Hypothalamus (tissue), 51 donors: Measurements from ENCODE around the gene DUSP19.

Source experiments
- DNase-seq, 51 donors: peaks; one replicate each; lab custom pipeline; 2025; lab: John Stamatoyannopoulos, UW

DUSP19 gene

GRCh38 chr2:183060571-183061231 lies 17.8 kb upstream of the DUSP19 start:
- DNase-seq: no peak

GRCh38 chr2:183063083-183063482 lies 15.5 kb upstream of the DUSP19 start:
- peak in 1 of 51 donors; percentile 23 for DNase-seq

GRCh38 chr2:183068561-183068960 lies 10.0 kb upstream of the DUSP19 start:
- DNase-seq: no peak

- no peak for DNase-seq
Observed at GRCh38 chr2:183069174-183069573, 9.4 kb upstream of the DUSP19 start.

GRCh38 chr2:183070942-183071844 lies 7.4 kb upstream of the DUSP19 start:
- DNase-seq: peak in 8 of 51 donors; percentile 1 to 37 (median 18)

- no peak for DNase-seq
Observed at GRCh38 chr2:183072177-183072576, 6.4 kb upstream of the DUSP19 start.

GRCh38 chr2:183078163-183078463 lies 434 bp upstream of the DUSP19 start:
- peak in 10 of 51 donors; percentile 18 to 53 (median 44) for DNase-seq

GRCh38 chr2:183079139-183079775 lies 710 bp downstream of the DUSP19 start:
- peak in 5 of 51 donors; percentile 1 to 86 (median 3) for DNase-seq

GRCh38 chr2:183081911-183082310 lies 3.4 kb downstream of the DUSP19 start:
- peak in 1 of 51 donors; percentile 36 for DNase-seq

- DNase-seq: no peak
Observed at GRCh38 chr2:183088061-183088460, 9.5 kb downstream of the DUSP19 start.

- DNase-seq: no peak
Observed at GRCh38 chr2:183089192-183089851, 10.8 kb downstream of the DUSP19 start.

- DNase-seq: no peak
Observed at GRCh38 chr2:183091318-183091953, 12.9 kb downstream of the DUSP19 start.

GRCh38 chr2:183091954-183092345 lies 13.4 kb downstream of the DUSP19 start:
- DNase-seq: peak in 1 of 51 donors; percentile 20

GRCh38 chr2:183093857-183094657 lies 15.5 kb downstream of the DUSP19 start:
- no peak for DNase-seq

- no peak for DNase-seq
Observed at GRCh38 chr2:183105402-183106134, 27.0 kb downstream of the DUSP19 start.

GRCh38 chr2:183112577-183112976 lies 34.0 kb downstream of the DUSP19 start:
- DNase-seq: no peak

GRCh38 chr2:183113630-183114029 lies 35.1 kb downstream of the DUSP19 start:
- no peak for DNase-seq

- no peak for DNase-seq
Observed at GRCh38 chr2:183117226-183117625, 38.7 kb downstream of the DUSP19 start.
